Stimulated activated CD8-positive, alpha-beta memory T cell treated with anti-CD3 and anti-CD28 coated beads, Interleukin-15, amount 100 ng/mL, for 24 hours (primary cell): ENCODE data around the gene KSR2.
"Not testable (repeated sequence)": the region's sequence is repeated elsewhere in the genome, so short reads cannot be mapped to it uniquely, and the experiment has no call there.

ENCODE experiments used
- DNase-seq: peaks from one replicate; pipeline ENCODE4 v3.0.0-alpha.2; 2020; ENCODE audit warnings: low read depth

Gene KSR2

GRCh38 chr12:117890644-117891043 lies 78.1 kb downstream of the KSR2 start:
- DNase-seq = no peak

- DNase-seq = no peak
Observed at GRCh38 chr12:117890137-117890536, 78.7 kb downstream of the KSR2 start.

- no peak for DNase-seq
Observed at GRCh38 chr12:117889098-117889497, 79.7 kb downstream of the KSR2 start.

GRCh38 chr12:117885211-117885610 lies 83.6 kb downstream of the KSR2 start:
- no peak for DNase-seq

GRCh38 chr12:117884161-117884560 lies 84.6 kb downstream of the KSR2 start:
- no peak for DNase-seq

- no peak for DNase-seq
Observed at GRCh38 chr12:117882603-117883184, 86.1 kb downstream of the KSR2 start.

GRCh38 chr12:117882181-117882580 lies 86.6 kb downstream of the KSR2 start:
- DNase-seq = no peak

GRCh38 chr12:117881517-117881916 lies 87.3 kb downstream of the KSR2 start:
- no peak for DNase-seq

GRCh38 chr12:117878605-117879004 lies 90.2 kb downstream of the KSR2 start:
- no peak for DNase-seq

- DNase-seq = no peak
Observed at GRCh38 chr12:117876436-117876816, 92.4 kb downstream of the KSR2 start.

- DNase-seq = no peak
Observed at GRCh38 chr12:117875744-117876435, 92.9 kb downstream of the KSR2 start.

GRCh38 chr12:117874842-117875434 lies 93.9 kb downstream of the KSR2 start:
- peak; percentile 33 for DNase-seq

- not testable (repeated sequence) for DNase-seq
Observed at GRCh38 chr12:117874198-117874597, 94.6 kb downstream of the KSR2 start.

- no peak for DNase-seq
Observed at GRCh38 chr12:117872546-117873169, 96.1 kb downstream of the KSR2 start.

GRCh38 chr12:117869551-117869950 lies 99.2 kb downstream of the KSR2 start:
- no peak for DNase-seq

- DNase-seq = no peak
Observed at GRCh38 chr12:117867348-117867747, 101.4 kb downstream of the KSR2 start.

- no peak for DNase-seq
Observed at GRCh38 chr12:117865505-117865904, 103.3 kb downstream of the KSR2 start.

- DNase-seq = no peak
Observed at GRCh38 chr12:117863002-117863709, 105.6 kb downstream of the KSR2 start.

GRCh38 chr12:117861691-117862090 lies 107.1 kb downstream of the KSR2 start:
- no peak for DNase-seq

- DNase-seq = not testable (repeated sequence)
Observed at GRCh38 chr12:117860787-117861290, 108.0 kb downstream of the KSR2 start.

GRCh38 chr12:117860111-117860510 lies 108.7 kb downstream of the KSR2 start:
- DNase-seq = no peak
